DND-41 (cell line): ENCODE results near the gene GPR17.

Experiments
- ATAC-seq: fragments of 200-7000 bp; cut with Tn5 transposase; 3 replicates; pipeline ENCODE4 v1.9.1; 2021; ENCODE audit warnings: low read depth; ENCODE audit not compliant: insufficient read depth
- DNase-seq: peaks from one replicate; pipeline ENCODE4 v3.0.0-alpha.2; 2020
- H2AFZ ChIP-seq: 2 replicates; pipeline ENCODE4 v1.6.0; 2012; ENCODE audit warnings: low read depth, low read length
- H3K27ac ChIP-seq: 2 replicates; pipeline ENCODE4 v1.5.1; 2012; ENCODE audit warnings: low read length, inconsistent platforms
- H3K27me3 ChIP-seq: fragments of 200-600 bp; sonication (generic); 2 replicates; pipeline ENCODE4 v1.6.0; 2012; ENCODE audit warnings: low read length, mild to moderate bottlenecking, inconsistent platforms; ENCODE audit not compliant: insufficient read depth, poor library complexity
- H3K36me3 ChIP-seq: 2 replicates; pipeline ENCODE4 v1.5.1; 2012; ENCODE audit warnings: low read length, inconsistent platforms; ENCODE audit not compliant: insufficient read depth
- H3K4me1 ChIP-seq: 2 replicates; pipeline ENCODE4 v1.5.1; 2012; ENCODE audit warnings: mild to moderate bottlenecking, low read length; ENCODE audit not compliant: insufficient read depth
- H3K4me2 ChIP-seq: 2 replicates; pipeline ENCODE4 v1.6.0; 2012; ENCODE audit warnings: mild to moderate bottlenecking, moderate library complexity, low read length, inconsistent platforms; ENCODE audit not compliant: insufficient read depth
- H3K4me3 ChIP-seq, 2 experiments: fragments of 200-600 bp in 1 of 2; shearing (Covaris generic) in 1 of 2; 2 replicates each; pipeline ENCODE4 v1.5.1; 2012 to 2016; ENCODE audit warnings: inconsistent platforms in 2 of 2, low read length in 2 of 2, mild to moderate bottlenecking in 2 of 2, low read depth in 1 of 2, moderate library complexity in 1 of 2
- H3K79me2 ChIP-seq: 2 replicates; pipeline ENCODE4 v1.6.0; 2012; ENCODE audit warnings: low read length, inconsistent platforms; ENCODE audit not compliant: insufficient read depth
- H3K9ac ChIP-seq: 2 replicates; pipeline ENCODE4 v1.6.0; 2012; ENCODE audit warnings: low read depth, mild to moderate bottlenecking, inconsistent platforms, low read length, moderate library complexity
- H3K9me3 ChIP-seq: 2 replicates; pipeline ENCODE4 v1.5.1; 2012; ENCODE audit warnings: low read length, moderate library complexity, mild to moderate bottlenecking, inconsistent platforms; ENCODE audit not compliant: insufficient read depth, severe bottlenecking
- H4K20me1 ChIP-seq: 2 replicates; pipeline ENCODE4 v1.6.0; 2012; ENCODE audit warnings: low read length; ENCODE audit not compliant: insufficient read depth
- CTCF ChIP-seq: IDR thresholded peaks from 2 replicates; pipeline ENCODE4 v1.5.1; 2012; ENCODE audit warnings: borderline replicate concordance, low read length, moderate library complexity, mild to moderate bottlenecking; ENCODE audit not compliant: poor library complexity, severe bottlenecking; ENCODE audit errors: extremely low read depth
- EZH2 ChIP-seq: IDR thresholded peaks from 3 replicates; pipeline ENCODE4 v1.6.1; 2012; ENCODE audit warnings: borderline replicate concordance, low read depth, mild to moderate bottlenecking, moderate library complexity, low read length, inconsistent platforms; ENCODE audit not compliant: severe bottlenecking

GPR17 gene

GRCh38 chr2:127654838-127655175, 8.9 kb downstream of the GPR17 start:
- H4K20me1 ChIP-seq: no peaks in the 10 kb centered on the region
- H3K4me1 ChIP-seq: peaks cover 25% of the 10 kb centered on the region
- H3K36me3 ChIP-seq: no peaks in the 10 kb centered on the region
- ATAC-seq: no peak
- no peaks in the 10 kb centered on the region for H3K79me2 ChIP-seq
- no peaks in the 10 kb centered on the region for H3K9me3 ChIP-seq
- no peak overlapping the region for H2AFZ ChIP-seq
- no peak for TF ChIP-seq CTCF
- no peak for TF ChIP-seq EZH2
- H3K4me3 ChIP-seq: no peak overlapping the region
- no peak overlapping the region for H3K9ac ChIP-seq
- DNase-seq: no peak
- H3K27ac ChIP-seq: no peak overlapping the region
- H3K27me3 ChIP-seq: no peaks in the 10 kb centered on the region
- no peak overlapping the region for H3K4me2 ChIP-seq

GRCh38 chr2:127655209-127656073, 9.5 kb downstream of the GPR17 start:
- Histone ChIP-seq H3K36me3 (no peaks in the 10 kb centered on the region), H4K20me1 (no peaks in the 10 kb centered on the region), H3K4me2 (no peak overlapping the region), H3K4me3 (no peak overlapping the region), H3K9ac (no peak overlapping the region), H3K27me3 (no peaks in the 10 kb centered on the region), H3K4me1 (peaks cover 24% of the 10 kb centered on the region), H3K79me2 (no peaks in the 10 kb centered on the region), H3K27ac (no peak overlapping the region), H3K9me3 (no peaks in the 10 kb centered on the region), H2AFZ (no peak overlapping the region)
- ATAC-seq (no peak), DNase-seq (no peak)
- TF ChIP-seq EZH2: no peak

- no peak for ATAC-seq
- no peak for DNase-seq
- no peak for TF ChIP-seq CTCF
- TF ChIP-seq EZH2: no peak
- H3K4me3 ChIP-seq: no peak overlapping the region
- no peaks in the 10 kb centered on the region for H3K27me3 ChIP-seq
- no peak overlapping the region for H3K9ac ChIP-seq
- H3K27ac ChIP-seq: no peak overlapping the region
- H3K4me1 ChIP-seq: peaks cover 22% of the 10 kb centered on the region
- H3K4me2 ChIP-seq: no peak overlapping the region
- no peaks in the 10 kb centered on the region for H4K20me1 ChIP-seq
- H3K9me3 ChIP-seq: no peaks in the 10 kb centered on the region
- H2AFZ ChIP-seq: no peak overlapping the region
- H3K36me3 ChIP-seq: no peaks in the 10 kb centered on the region
- no peaks in the 10 kb centered on the region for H3K79me2 ChIP-seq
Observed at GRCh38 chr2:127656569-127657231, 10.7 kb downstream of the GPR17 start.

- no peak overlapping the region for H3K9ac ChIP-seq
- H3K27ac ChIP-seq: no peak overlapping the region
- H3K36me3 ChIP-seq: no peaks in the 10 kb centered on the region
- no peak for ATAC-seq
- no peak overlapping the region for H2AFZ ChIP-seq
- H3K9me3 ChIP-seq: no peaks in the 10 kb centered on the region
- H3K4me1 ChIP-seq: peaks cover 19% of the 10 kb centered on the region
- no peak overlapping the region for H3K4me2 ChIP-seq
- no peak overlapping the region for H3K4me3 ChIP-seq
- no peaks in the 10 kb centered on the region for H4K20me1 ChIP-seq
- TF ChIP-seq CTCF (no peak), EZH2 (no peak)
- no peaks in the 10 kb centered on the region for H3K27me3 ChIP-seq
- DNase-seq: no peak
- no peaks in the 10 kb centered on the region for H3K79me2 ChIP-seq
Observed at GRCh38 chr2:127657232-127657595, 11.3 kb downstream of the GPR17 start.
